ENCODE measurements around the gene ARID1B. TPM values are rescaled to one million over a fixed set of nuclear protein-coding genes. Genes with fewer than 3 reads are reported as not detected.

The ARID1B gene
- total RNA-seq, 2 donors from 2014 or later = 62.9 to 71.6 TPM

- no peak for DNase-seq
- no peaks in the 10 kb centered on the region for H3K27me3 Mint-ChIP-seq (ENCODE audit: low read depth)
- H3K27ac Mint-ChIP-seq = peak overlapping the region; percentile 63
- H3K36me3 Mint-ChIP-seq (ENCODE audit: insufficient read depth in 2 of 2) = no peaks in the 10 kb centered on the region
- peak; percentile 28 to 52 for ATAC-seq (replicated peaks in 1 of 2)
- H3K4me1 Mint-ChIP-seq (ENCODE audit: low read depth) = peaks cover 82% of the 10 kb centered on the region
- H3K4me3 Mint-ChIP-seq = peak overlapping the region; percentile 20 to 67
- no peaks in the 10 kb centered on the region for H3K9me3 Mint-ChIP-seq
Observed at GRCh38 chr6:156960525-156960924, 183.3 kb downstream of the ARID1B start.

DNA sequence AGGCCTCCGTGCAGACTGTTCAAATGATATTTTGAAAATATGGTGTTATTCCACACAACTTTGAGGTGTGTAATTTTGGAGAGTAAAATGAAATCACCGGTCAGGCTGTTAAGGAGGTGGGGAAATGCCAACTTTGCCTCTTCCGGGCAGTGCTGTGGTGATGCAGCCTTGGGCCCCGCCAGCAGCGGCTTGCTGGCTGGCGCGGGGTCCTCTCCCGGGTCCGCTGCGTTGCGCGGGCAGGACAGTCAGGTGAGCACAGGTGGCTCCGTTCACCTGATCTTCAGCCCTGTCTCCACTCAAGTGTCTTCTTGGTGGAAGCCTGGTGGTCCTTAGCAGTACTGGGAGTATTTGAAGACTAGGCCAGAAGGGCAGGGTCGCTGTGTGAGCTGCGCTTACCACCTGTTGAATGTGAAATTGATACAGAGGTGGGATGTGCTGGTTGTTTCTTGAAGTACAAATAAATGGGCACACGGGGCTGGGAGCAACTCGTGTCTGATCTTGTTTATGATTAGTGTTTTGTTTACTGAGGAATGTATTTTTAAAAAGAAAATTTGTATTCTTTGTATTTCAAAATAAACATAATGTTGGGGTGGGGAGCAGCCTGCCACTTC is 184.2 kb downstream of the ARID1B start:
- H3K4me1 Mint-ChIP-seq (ENCODE audit: low read depth) = peaks cover 75% of the 10 kb centered on the region
- H3K36me3 Mint-ChIP-seq (ENCODE audit: insufficient read depth in 2 of 2) = no peaks in the 10 kb centered on the region
- no peak for ATAC-seq (replicated peaks in 1 of 2)

GRCh38 chr6:156963712-156964700 is 186.8 kb downstream of the ARID1B start:
- Mint-ChIP-seq H3K9me3 (no peaks in the 10 kb centered on the region), H3K36me3 (ENCODE audit: insufficient read depth in 2 of 2) (no peaks in the 10 kb centered on the region), H3K27ac (no peak overlapping the region), H3K27me3 (ENCODE audit: low read depth) (no peaks in the 10 kb centered on the region), H3K4me3 (peak overlapping the region in 1 of 2 donors; percentile 65), H3K4me1 (ENCODE audit: low read depth) (peaks cover 68% of the 10 kb centered on the region)
- ATAC-seq (replicated peaks in 1 of 2) (peak; percentile 87 to 99), DNase-seq (peak; percentile 49 to 68)

More for the DNA sequence above, 184.2 kb downstream of the ARID1B start:
- Mint-ChIP-seq H3K27me3 (ENCODE audit: low read depth) (no peaks in the 10 kb centered on the region), H3K4me3 (no peak overlapping the region), H3K9me3 (no peaks in the 10 kb centered on the region), H3K27ac (no peak overlapping the region)
- DNase-seq = no peak

GRCh38 chr6:156967852-156968251 is 190.7 kb downstream of the ARID1B start:
- ATAC-seq (replicated peaks in 1 of 2) = no peak
- Mint-ChIP-seq H3K27me3 (ENCODE audit: low read depth) (no peaks in the 10 kb centered on the region), H3K4me3 (no peak overlapping the region), H3K27ac (no peak overlapping the region), H3K36me3 (ENCODE audit: insufficient read depth in 2 of 2) (no peaks in the 10 kb centered on the region), H3K9me3 (no peaks in the 10 kb centered on the region), H3K4me1 (ENCODE audit: low read depth) (peaks cover 65% of the 10 kb centered on the region)
- DNase-seq = no peak

DNA sequence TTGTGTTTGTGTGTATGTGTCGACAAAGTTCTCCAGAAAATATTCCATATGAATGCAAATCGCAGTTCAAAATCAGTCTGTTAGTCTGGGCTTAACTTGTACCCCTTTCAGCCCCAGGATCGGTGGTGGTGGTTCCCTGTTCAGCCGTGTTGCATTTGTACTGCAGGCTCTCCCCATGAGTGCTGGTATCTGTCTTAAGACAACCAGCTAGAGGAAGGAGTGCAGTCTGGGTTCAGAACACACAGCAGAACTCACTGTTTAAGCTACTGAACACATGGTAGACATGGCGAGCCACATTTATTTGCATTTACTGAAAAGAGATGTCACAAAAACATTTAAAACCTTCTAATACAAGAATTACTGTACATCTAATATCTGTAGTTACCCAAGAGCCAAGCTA is 192.1 kb downstream of the ARID1B start:
- H3K36me3 Mint-ChIP-seq (ENCODE audit: insufficient read depth in 2 of 2) = no peaks in the 10 kb centered on the region
- H3K27me3 Mint-ChIP-seq (ENCODE audit: low read depth) = no peaks in the 10 kb centered on the region
- DNase-seq (no peak), ATAC-seq (replicated peaks in 1 of 2) (no peak)
- H3K4me1 Mint-ChIP-seq (ENCODE audit: low read depth) = peaks cover 64% of the 10 kb centered on the region
- H3K4me3 Mint-ChIP-seq = no peak overlapping the region
- H3K27ac Mint-ChIP-seq = no peak overlapping the region
- no peaks in the 10 kb centered on the region for H3K9me3 Mint-ChIP-seq

DNA sequence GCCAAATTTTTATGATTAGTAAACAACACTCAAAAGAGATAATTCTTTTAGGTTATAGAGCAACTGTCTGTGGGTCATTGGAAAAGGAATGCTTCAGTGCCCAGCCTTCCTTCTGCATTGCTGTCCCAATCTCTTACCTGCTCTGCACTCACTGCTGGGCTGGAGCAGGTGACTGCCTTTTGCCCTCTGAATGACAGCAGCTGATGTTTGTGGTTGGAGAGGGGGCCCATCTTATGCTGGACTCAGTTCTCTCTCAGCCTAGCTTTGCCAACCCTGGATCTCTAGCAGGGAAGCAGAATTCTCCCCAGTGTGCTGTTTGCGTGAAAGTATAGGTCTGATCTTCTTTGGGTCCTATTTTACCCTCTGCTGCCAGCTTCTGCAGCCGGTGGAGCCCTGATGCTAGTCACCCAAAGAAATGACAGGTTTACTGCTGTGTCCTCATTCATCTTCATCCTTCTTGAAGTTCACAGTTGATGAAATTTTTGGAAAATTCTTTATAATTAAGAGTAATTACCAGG is 193.5 kb downstream of the ARID1B start:
- H3K4me1 Mint-ChIP-seq (ENCODE audit: low read depth) = peaks cover 69% of the 10 kb centered on the region

DNA sequence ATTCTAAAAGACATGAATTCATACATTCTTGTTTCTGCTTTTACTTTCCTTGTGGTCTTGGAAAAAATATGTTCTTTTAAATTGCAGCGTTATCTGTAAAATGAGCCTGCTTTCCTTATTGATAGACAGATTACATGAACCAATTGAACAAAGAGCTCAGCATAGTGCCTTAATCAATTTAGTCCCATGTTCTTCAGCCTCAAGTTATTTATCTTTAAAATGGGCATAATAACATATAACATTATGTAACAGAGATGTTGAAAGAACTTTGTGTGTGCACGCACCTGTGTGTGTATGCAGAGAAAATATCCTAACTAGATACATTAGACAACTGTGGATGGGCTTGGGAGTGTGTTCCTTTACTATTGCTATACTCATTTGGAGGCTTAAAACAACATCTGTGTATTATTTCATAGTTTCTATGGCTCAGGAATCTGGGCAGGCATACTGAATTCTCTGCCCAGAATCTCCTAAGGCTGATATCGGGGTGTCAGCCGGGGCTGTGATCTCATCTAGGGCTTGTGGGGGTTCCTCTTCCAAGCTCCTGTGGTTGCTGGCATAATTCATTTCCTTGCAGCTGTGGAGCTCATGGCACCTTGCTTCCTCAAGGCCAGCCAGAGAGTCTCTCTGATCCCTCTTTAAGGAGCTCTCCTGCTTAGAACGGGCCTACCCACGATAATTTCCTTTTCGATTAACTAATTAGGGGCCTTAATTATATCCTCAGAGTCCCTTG is 194.1 kb downstream of the ARID1B start:
- no peak for DNase-seq
- no peaks in the 10 kb centered on the region for H3K36me3 Mint-ChIP-seq (ENCODE audit: insufficient read depth in 2 of 2)
- H3K9me3 Mint-ChIP-seq = no peaks in the 10 kb centered on the region
- H3K4me3 Mint-ChIP-seq = no peak overlapping the region
- no peaks in the 10 kb centered on the region for H3K27me3 Mint-ChIP-seq (ENCODE audit: low read depth)
- no peak overlapping the region for H3K27ac Mint-ChIP-seq
- peaks cover 75% of the 10 kb centered on the region for H3K4me1 Mint-ChIP-seq (ENCODE audit: low read depth)
- ATAC-seq (replicated peaks in 1 of 2) = no peak

More for the DNA sequence above, 193.5 kb downstream of the ARID1B start:
- Mint-ChIP-seq H3K36me3 (ENCODE audit: insufficient read depth in 2 of 2) (no peaks in the 10 kb centered on the region), H3K27ac (no peak overlapping the region), H3K9me3 (no peaks in the 10 kb centered on the region), H3K4me3 (no peak overlapping the region), H3K27me3 (ENCODE audit: low read depth) (no peaks in the 10 kb centered on the region)
- no peak for ATAC-seq (replicated peaks in 1 of 2)
- DNase-seq = no peak

GRCh38 chr6:156972145-156972544 is 195.0 kb downstream of the ARID1B start:
- no peak overlapping the region for H3K4me3 Mint-ChIP-seq
- no peaks in the 10 kb centered on the region for H3K36me3 Mint-ChIP-seq (ENCODE audit: insufficient read depth in 2 of 2)
- peaks cover 79% of the 10 kb centered on the region for H3K4me1 Mint-ChIP-seq (ENCODE audit: low read depth)
- H3K27ac Mint-ChIP-seq = no peak overlapping the region
- no peaks in the 10 kb centered on the region for H3K27me3 Mint-ChIP-seq (ENCODE audit: low read depth)
- DNase-seq (no peak), ATAC-seq (replicated peaks in 1 of 2) (no peak)
- H3K9me3 Mint-ChIP-seq = no peaks in the 10 kb centered on the region

- Mint-ChIP-seq H3K27ac (peak overlapping the region; percentile 62), H3K9me3 (no peaks in the 10 kb centered on the region), H3K36me3 (ENCODE audit: insufficient read depth in 2 of 2) (peaks cover 0 to 2% of the 10 kb centered on the region in 2 donors), H3K27me3 (ENCODE audit: low read depth) (no peaks in the 10 kb centered on the region), H3K4me3 (peak overlapping the region; percentile 17 to 77), H3K4me1 (ENCODE audit: low read depth) (peaks cover 86% of the 10 kb centered on the region)
- DNase-seq = no peak
- ATAC-seq (replicated peaks in 1 of 2) = peak in 1 of 2 donors; percentile 34
Observed at GRCh38 chr6:156974830-156975261, 197.7 kb downstream of the ARID1B start.

GRCh38 chr6:156975414-156975813 is 198.2 kb downstream of the ARID1B start:
- Mint-ChIP-seq H3K27ac (no peak overlapping the region), H3K4me3 (peak overlapping the region; percentile 70 to 77), H3K9me3 (no peaks in the 10 kb centered on the region), H3K36me3 (ENCODE audit: insufficient read depth in 2 of 2) (peaks cover 0 to 2% of the 10 kb centered on the region in 2 donors), H3K4me1 (ENCODE audit: low read depth) (peaks cover 89% of the 10 kb centered on the region), H3K27me3 (ENCODE audit: low read depth) (no peaks in the 10 kb centered on the region)
- ATAC-seq (replicated peaks in 1 of 2) = no peak
- DNase-seq = no peak

- ATAC-seq (replicated peaks in 1 of 2) (peak; percentile 25 to 36), DNase-seq (peak in 1 of 2 donors; percentile 19)
- H3K36me3 Mint-ChIP-seq (ENCODE audit: insufficient read depth in 2 of 2) = peaks cover 0 to 2% of the 10 kb centered on the region in 2 donors
- H3K27ac Mint-ChIP-seq = peak overlapping the region; percentile 23
- peak overlapping the region; percentile 64 to 70 for H3K4me3 Mint-ChIP-seq
- H3K9me3 Mint-ChIP-seq = no peaks in the 10 kb centered on the region
- H3K4me1 Mint-ChIP-seq (ENCODE audit: low read depth) = peaks cover 89% of the 10 kb centered on the region
- H3K27me3 Mint-ChIP-seq (ENCODE audit: low read depth) = no peaks in the 10 kb centered on the region
Observed at GRCh38 chr6:156976216-156977127, 199.3 kb downstream of the ARID1B start.
